GM12878 (cell line): Measurements from ENCODE around the gene ANOS1.

Experiments
- CTCF ChIP-seq, 3 experiments: IDR thresholded peaks in 2 of 3; conservative IDR thresholded peaks in 1 of 3; 2 replicates each; pipeline ENCODE4 v1.5.1; 2011; ENCODE audit warnings: low read depth in 3 of 3, low read length in 3 of 3, mild to moderate bottlenecking in 3 of 3, control low read depth in 2 of 3, moderate library complexity in 2 of 3, inconsistent platforms in 1 of 3, mixed read lengths in 1 of 3; ENCODE audit not compliant: control insufficient read depth in 2 of 3, insufficient read depth in 1 of 3; ENCODE audit errors: extremely low read depth in 1 of 3
- EP300 ChIP-seq, 2 experiments: fragments of 150-350 bp in 1 of 2; IDR thresholded peaks; 2 replicates each; pipeline ENCODE4 v1.6.1; 2011 to 2012; ENCODE audit warnings: low read depth in 2 of 2, low read length in 2 of 2, borderline replicate concordance in 1 of 2, improper control_type of control experiment in 1 of 2, inconsistent platforms in 1 of 2; ENCODE audit not compliant: control insufficient read depth in 1 of 2
- EZH2 ChIP-seq: IDR thresholded peaks from 2 replicates; pipeline ENCODE4 v1.6.1; 2012; ENCODE audit warnings: low read depth, mild to moderate bottlenecking, control low read depth, inconsistent platforms, low read length, borderline replicate concordance; ENCODE audit not compliant: control insufficient read depth
- HDGF ChIP-seq: fragments of 450-650 bp; IDR thresholded peaks from 2 replicates; pipeline ENCODE4 v1.6.1; 2016; ENCODE audit warnings: antibody characterized with exemption
- KDM1A ChIP-seq: fragments of 200-600 bp; sonication (generic); IDR thresholded peaks from 2 replicates; pipeline ENCODE4 v1.6.1; 2016; ENCODE audit warnings: borderline replicate concordance
- MEF2A ChIP-seq: IDR thresholded peaks from 2 replicates; pipeline ENCODE4 v1.6.1; 2011; ENCODE audit warnings: low read depth, mild to moderate bottlenecking, low read length, moderate library complexity; ENCODE audit not compliant: insufficient read depth
- NFIC ChIP-seq: IDR thresholded peaks from 2 replicates; pipeline ENCODE4 v1.6.1; 2012; ENCODE audit warnings: low read depth, mild to moderate bottlenecking, inconsistent platforms, low read length, moderate library complexity
- POLR2A ChIP-seq: IDR thresholded peaks from 2 replicates; pipeline ENCODE4 v1.6.1; 2011; ENCODE audit warnings: low read depth, mild to moderate bottlenecking, low read length
- RAD21 ChIP-seq: IDR thresholded peaks from 2 replicates; pipeline ENCODE4 v1.6.1; 2011; ENCODE audit warnings: mild to moderate bottlenecking, low read depth, low read length, moderate library complexity; ENCODE audit not compliant: insufficient read depth
- USF2 ChIP-seq: IDR thresholded peaks from 2 replicates; pipeline ENCODE4 v1.6.1; 2011; ENCODE audit warnings: low read depth, low read length, improper control_type of control experiment, borderline replicate concordance

- TF ChIP-seq CTCF (IDR thresholded peaks at IDR 0.05 in 2 of 3, conservative IDR thresholded peaks at IDR 0.05 in 1 of 3; ENCODE audit: control insufficient read depth in 2 of 3, extremely low read depth in 1 of 3, insufficient read depth in 1 of 3, low read depth in 3 of 3, low read length in 3 of 3) (no peak), KDM1A (no peak), EZH2 (no peak), USF2 (no peak), MEF2A (no peak), EP300 (IDR thresholded peaks at IDR 0.05; ENCODE audit: borderline replicate concordance in 1 of 2, control insufficient read depth in 1 of 2, low read depth in 2 of 2, low read length in 2 of 2) (no peak), POLR2A (no peak), HDGF (no peak), NFIC (no peak), RAD21 (no peak)
Measured at GRCh38 chrX:8657883-8658282, 74.1 kb downstream of the ANOS1 start.
